GM12891 (cell line): ENCODE measurements around the gene GPC3.

Source experiments
- DNase-seq: peaks from one replicate; pipeline ENCODE4 v3.0.0; 2011; ENCODE audit warnings: low spot score; ENCODE audit not compliant: insufficient read length
- FAIRE-seq: peaks from 2 replicates; lab custom pipeline; 2011; peaks lifted over from hg19 to GRCh38; lab: Jason Lieb, UNC
- PAX5 ChIP-seq: IDR thresholded peaks from 2 replicates; pipeline ENCODE4 v1.6.1; 2011; ENCODE audit warnings: low read length, moderate library complexity, mild to moderate bottlenecking; ENCODE audit not compliant: insufficient read depth, severe bottlenecking
- POLR2A ChIP-seq: IDR thresholded peaks from 2 replicates; pipeline ENCODE4 v1.6.1; 2011; ENCODE audit warnings: low read depth, low read length, control low read depth
- POLR2AphosphoS5 ChIP-seq: IDR thresholded peaks from 2 replicates; pipeline ENCODE4 v1.6.1; 2011; ENCODE audit warnings: low read depth, low read length, control low read depth
- POU2F2 ChIP-seq: IDR thresholded peaks from 2 replicates; pipeline ENCODE4 v1.6.1; 2011; ENCODE audit warnings: low read depth, mild to moderate bottlenecking, control low read depth, low read length, moderate library complexity
- SPI1 ChIP-seq: IDR thresholded peaks from 2 replicates; pipeline ENCODE4 v1.6.1; 2011; ENCODE audit warnings: low read depth, low read length, control low read depth
- TAF1 ChIP-seq: IDR thresholded peaks from 2 replicates; pipeline ENCODE4 v1.6.1; 2011; ENCODE audit warnings: low read depth, low read length, control low read depth

GPC3 gene

DNA sequence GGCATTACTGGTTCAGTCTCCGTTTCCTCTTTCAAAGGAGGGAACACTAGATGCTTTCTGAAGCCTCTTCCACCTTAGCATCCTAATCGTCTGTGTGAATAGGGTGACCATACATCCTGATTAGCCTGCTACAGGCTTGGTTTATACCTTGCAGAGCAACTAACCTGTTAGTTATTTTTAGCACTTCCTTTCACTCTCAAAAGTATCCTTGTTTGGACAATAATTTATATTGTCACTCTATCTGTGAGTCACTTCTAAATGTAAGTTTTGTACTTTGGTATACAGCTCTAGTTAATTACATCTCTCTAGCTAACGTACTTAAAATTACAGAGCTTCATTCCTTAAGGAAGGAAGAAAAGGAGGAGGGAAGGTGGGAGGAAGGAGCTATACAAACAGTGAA lies 174.5 kb downstream of the GPC3 start:
- no peak for FAIRE-seq
- no peak for TF ChIP-seq POU2F2
- no peak for TF ChIP-seq TAF1
- no peak for TF ChIP-seq POLR2AphosphoS5
- no peak for TF ChIP-seq POLR2A
- TF ChIP-seq PAX5: no peak
- TF ChIP-seq SPI1: no peak
- no peak for DNase-seq

DNA sequence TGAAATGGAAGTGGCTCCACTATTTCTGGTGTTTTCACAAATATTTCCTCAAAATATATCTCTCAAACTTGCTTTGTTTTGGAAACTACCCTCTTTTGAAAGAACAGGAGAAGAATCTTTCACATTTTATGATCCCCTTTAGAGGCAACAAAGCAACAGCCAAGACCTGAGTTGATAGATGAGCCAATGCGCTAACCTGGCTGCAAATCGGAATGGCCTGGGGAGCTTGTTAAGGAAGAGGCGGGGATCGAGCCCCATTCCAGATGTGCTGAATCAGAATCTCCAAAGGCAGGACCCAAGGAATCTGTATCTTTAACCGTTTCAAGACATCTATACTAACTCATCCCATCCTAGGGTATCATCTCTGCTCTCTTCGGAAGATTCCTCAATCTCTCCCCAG lies 181.3 kb downstream of the GPC3 start:
- FAIRE-seq (no peak), DNase-seq (no peak)
- no peak for TF ChIP-seq TAF1
- no peak for TF ChIP-seq POLR2AphosphoS5
- no peak for TF ChIP-seq SPI1
- no peak for TF ChIP-seq POLR2A
- no peak for TF ChIP-seq PAX5
- TF ChIP-seq POU2F2: no peak

DNA sequence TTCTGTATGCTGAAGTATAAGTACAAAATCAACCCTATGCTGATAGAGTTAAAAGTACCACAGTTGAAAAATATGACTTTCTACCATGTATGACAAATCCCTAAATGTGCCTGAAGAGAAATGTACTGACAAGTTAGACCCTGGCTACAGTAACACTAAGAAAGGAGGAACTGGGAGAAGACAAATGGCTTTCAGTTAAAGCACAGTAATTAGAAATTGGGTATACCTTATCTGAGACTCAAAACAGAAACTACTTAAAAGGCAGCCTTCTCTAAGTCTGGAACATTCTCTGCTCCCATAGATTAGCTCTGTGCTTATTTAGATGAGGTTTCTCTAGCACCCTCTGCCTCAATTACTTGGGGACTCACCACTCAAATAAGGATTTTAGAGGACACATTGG lies 189.1 kb downstream of the GPC3 start:
- FAIRE-seq: peak; percentile 20
- TF ChIP-seq SPI1 (peak; percentile 68), TAF1 (no peak)
- DNase-seq: no peak

DNA sequence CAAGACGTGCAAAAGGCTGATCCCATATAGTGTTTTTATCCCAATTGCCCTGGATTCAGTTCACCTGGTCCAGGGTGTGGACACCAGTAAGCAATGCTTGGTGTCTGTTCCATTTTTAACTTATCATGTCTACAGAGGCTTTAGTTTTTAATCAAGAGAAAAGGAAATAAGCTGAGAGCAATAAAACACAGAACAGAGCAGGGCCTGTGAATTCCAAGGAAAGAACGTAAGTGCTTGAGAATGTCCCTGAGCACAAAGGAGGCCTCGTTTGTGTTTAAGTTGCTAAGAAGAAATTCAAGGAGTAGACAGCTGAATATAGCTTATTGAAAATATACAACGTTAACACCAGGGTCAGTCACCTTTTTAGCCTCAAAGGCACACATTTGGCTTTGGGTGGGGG lies 191.3 kb downstream of the GPC3 start:
- TF ChIP-seq TAF1: no peak
- TF ChIP-seq POU2F2: no peak
- TF ChIP-seq POLR2A: no peak
- no peak for TF ChIP-seq SPI1
- no peak for TF ChIP-seq POLR2AphosphoS5
- no peak for TF ChIP-seq PAX5

DNA sequence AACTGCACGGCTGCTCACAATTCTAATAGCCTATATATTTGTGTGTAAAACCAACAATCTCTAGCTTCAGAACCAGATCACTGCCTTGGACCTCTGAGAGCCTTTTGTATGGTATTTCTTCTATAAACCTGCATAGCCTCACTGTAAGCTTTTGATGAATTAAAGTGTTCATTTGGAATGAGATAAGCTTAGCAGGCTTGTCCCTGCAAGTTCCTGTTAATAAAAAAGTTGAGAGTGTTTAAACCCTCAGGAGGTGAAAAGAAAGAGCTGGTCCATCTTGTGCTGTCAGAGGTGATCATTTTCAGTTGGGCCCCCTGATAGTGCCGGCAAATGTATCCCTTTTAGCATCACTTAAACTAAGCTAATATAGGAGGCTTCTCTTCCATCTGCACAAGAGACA lies 191.8 kb downstream of the GPC3 start:
- FAIRE-seq (no peak), DNase-seq (no peak)
- TF ChIP-seq PAX5: no peak
- TF ChIP-seq POU2F2: no peak
- TF ChIP-seq POLR2AphosphoS5: no peak
- no peak for TF ChIP-seq TAF1
- TF ChIP-seq SPI1: no peak
- no peak for TF ChIP-seq POLR2A

More for the DNA sequence above, 191.3 kb downstream of the GPC3 start:
- DNase-seq: no peak
- FAIRE-seq: no peak

DNA sequence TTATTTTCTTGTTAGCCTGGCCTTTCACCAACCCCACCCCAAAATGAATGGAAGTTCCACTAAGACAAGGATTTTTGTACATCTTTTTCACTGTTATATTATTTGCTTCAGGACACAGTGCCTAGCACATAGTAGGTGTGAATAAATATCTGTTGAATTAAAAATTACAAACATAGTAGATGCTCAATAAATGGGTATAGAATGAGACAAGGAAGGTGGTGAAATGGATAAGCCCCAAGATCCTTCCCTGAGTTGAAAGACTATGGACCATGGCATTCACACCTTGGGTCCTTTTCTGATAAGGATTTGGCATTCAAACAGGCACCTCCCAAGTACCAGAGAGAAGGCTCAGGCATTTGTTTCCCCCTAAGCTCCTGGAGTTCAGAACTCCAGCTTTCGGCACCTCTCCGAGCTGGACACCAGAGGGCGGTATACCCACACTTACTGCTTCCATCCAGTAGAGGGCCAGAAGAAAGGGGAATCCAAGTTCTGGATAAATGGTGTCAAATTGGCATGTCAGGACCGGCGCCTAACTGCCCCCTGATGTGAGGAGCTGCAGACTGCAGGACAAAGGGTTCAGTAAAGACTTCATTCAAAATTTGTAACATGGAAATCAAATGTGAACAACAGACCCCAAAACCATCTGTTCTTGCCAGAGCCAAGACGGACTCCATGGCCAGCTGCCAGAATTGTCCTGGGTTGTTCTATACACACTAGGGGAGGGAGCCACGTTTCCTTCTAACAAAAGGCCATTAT lies 193.0 kb downstream of the GPC3 start:
- FAIRE-seq (peak; percentile 50), DNase-seq (peak; percentile 14)
- no peak for TF ChIP-seq POLR2AphosphoS5
- TF ChIP-seq SPI1: no peak
- TF ChIP-seq POU2F2: no peak
- no peak for TF ChIP-seq POLR2A
- TF ChIP-seq PAX5: no peak
- no peak for TF ChIP-seq TAF1

DNA sequence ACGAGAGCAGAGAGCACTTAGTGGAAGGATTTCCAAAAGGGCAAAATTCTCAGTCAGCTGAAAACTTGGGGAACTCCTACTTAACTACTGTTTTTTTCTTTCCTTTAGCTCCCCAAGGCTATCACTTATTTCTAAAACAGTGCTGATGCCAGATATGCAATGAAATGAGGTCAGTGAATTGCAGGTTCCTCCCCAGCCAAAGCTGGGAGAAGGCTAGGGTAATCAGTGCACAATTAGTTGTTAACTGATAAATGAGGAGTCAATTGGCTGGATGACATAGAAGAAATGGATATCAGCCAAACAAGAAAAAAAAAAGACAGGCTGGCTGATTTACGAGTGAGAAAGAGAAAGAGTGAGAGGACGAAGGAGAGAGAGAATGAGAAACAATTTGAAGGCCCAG lies 195.6 kb downstream of the GPC3 start:
- DNase-seq (no peak), FAIRE-seq (no peak)
- TF ChIP-seq POLR2A: no peak
- no peak for TF ChIP-seq TAF1
- no peak for TF ChIP-seq POLR2AphosphoS5
- no peak for TF ChIP-seq POU2F2
- TF ChIP-seq SPI1: no peak
- TF ChIP-seq PAX5: no peak

DNA sequence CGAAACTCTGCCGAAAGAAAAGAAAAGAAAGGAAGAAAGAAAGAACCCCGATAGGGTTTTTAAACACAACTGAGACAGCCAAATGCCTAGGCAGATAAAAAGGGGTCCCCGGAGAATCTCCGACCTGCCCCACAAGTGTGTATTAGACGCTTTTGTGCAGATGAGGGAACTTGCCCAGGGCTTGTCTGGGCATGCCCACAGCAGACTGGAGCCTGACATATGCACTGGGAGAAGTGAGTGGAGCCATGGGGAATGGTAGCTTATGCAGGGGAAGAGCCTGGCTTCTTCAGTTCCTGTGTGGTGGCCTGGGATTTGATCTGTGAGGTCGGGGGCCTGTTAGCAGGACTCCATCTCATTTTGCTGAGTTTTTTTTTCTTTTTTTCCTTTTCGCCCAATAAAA lies 199.0 kb downstream of the GPC3 start:
- no peak for FAIRE-seq
- no peak for TF ChIP-seq SPI1
- no peak for TF ChIP-seq POLR2A
- TF ChIP-seq POU2F2: no peak
- TF ChIP-seq PAX5: no peak
- TF ChIP-seq POLR2AphosphoS5: no peak
- no peak for TF ChIP-seq TAF1
- no peak for DNase-seq

DNA sequence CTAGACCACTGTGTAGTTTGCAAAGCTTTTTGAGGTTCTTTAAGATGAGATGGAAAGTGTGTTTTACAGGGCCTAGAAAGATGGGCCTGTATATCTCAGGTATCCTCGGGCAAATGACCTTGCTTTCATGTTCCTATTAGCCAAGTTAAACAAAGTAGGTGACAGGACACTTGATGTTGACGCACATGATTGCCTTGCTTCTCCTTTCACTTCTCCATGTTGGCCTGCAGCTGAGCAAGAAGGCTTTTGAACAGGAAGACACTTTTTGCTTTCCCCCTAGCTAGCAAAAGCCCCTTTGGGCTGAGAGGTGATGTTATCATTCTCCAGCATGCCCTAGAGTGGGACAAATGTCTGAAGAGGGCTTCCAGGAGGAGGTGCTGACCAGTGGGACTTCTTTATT lies 202.1 kb downstream of the GPC3 start:
- TF ChIP-seq POLR2AphosphoS5 (no peak), SPI1 (peak; percentile 80)
- no peak for DNase-seq
- peak; percentile 91 for FAIRE-seq

DNA sequence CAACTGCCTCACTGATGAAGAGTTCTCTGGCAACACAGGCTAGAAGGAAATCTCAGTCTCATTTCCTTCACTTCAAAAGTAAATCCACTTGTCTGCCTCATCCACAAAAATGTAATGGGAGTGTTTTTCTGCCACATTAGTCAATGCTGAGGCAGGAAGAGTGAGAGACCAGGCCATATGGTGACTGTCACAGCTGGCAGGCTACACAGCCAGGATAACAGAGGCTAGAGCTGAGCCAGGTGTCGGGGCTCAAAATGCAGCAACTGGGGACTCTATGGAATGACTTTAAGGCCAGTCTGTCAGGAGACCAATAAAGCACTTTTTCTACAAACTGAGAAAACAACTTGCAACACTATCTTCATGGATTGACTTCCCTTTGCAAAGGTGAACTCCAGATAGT lies 204.2 kb downstream of the GPC3 start:
- no peak for FAIRE-seq
- DNase-seq: no peak
- no peak for TF ChIP-seq POU2F2
- TF ChIP-seq POLR2AphosphoS5: no peak
- TF ChIP-seq PAX5: no peak
- no peak for TF ChIP-seq SPI1
